ENCODE data around the gene AK1.
"Not testable (repeated sequence)": the region's sequence is repeated elsewhere in the genome, so short reads cannot be mapped to it uniquely, and the experiment has no call there.

AK1 gene

DNA sequence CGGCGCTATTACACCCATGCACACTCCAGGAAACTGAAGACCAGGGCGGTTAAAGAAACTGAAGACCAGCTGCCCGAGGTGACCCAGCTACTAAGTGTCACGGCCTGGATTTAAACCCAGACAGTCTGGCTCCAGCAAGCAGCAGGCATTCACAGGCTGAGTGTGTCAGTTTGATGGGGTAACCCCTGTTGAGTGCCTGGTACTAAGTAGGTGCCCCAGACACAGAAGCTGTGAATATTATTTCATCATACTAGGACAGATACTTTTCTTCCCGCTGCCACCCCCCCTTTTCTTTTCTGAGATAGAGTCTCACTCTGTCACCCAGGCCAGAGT is 30.3 kb downstream of the AK1 start:
- Histone ChIP-seq H3K9me2 (replicated peaks; ENCODE audit: insufficient read depth, low read length) (no peaks in the 10 kb centered on the region), H3K79me2 (ENCODE audit: low read length) (no peaks in the 10 kb centered on the region), H3K36me3 (replicated peaks; ENCODE audit: insufficient read depth, low read length) (no peaks in the 10 kb centered on the region), H3K27ac (ENCODE audit: low read length) (no peak overlapping the region), H3K4me3 (ENCODE audit: low read length) (no peak overlapping the region), H3F3A (ENCODE audit: insufficient read depth, low read length) (no peaks in the 10 kb centered on the region), H3K4me1 (ENCODE audit: low read length) (no peaks in the 10 kb centered on the region), H4K20me1 (ENCODE audit: insufficient read depth, low read length) (no peaks in the 10 kb centered on the region), H3K4me2 (ENCODE audit: low read depth, low read length) (no peak overlapping the region), H3K9ac (ENCODE audit: low read length) (no peak overlapping the region), H2AFZ (ENCODE audit: low read length) (no peak overlapping the region), H3K9me3 (replicated peaks; ENCODE audit: insufficient read depth, low read length) (no peaks in the 10 kb centered on the region), H3K27me3 (replicated peaks; ENCODE audit: insufficient read depth, low read length) (peaks cover 7% of the 10 kb centered on the region; the same call in 1 of the 2 replicates)
- no peak for DNase-seq
- TF ChIP-seq EZH2 (optimal IDR thresholded peaks at IDR 0.05; ENCODE audit: low read depth, low read length) (no peak), CTCF (IDR thresholded peaks at IDR 0.05; ENCODE audit: low read length) (no peak), EZH2phosphoT487 (IDR thresholded peaks at IDR 0.05; ENCODE audit: low read length) (no peak)

DNA sequence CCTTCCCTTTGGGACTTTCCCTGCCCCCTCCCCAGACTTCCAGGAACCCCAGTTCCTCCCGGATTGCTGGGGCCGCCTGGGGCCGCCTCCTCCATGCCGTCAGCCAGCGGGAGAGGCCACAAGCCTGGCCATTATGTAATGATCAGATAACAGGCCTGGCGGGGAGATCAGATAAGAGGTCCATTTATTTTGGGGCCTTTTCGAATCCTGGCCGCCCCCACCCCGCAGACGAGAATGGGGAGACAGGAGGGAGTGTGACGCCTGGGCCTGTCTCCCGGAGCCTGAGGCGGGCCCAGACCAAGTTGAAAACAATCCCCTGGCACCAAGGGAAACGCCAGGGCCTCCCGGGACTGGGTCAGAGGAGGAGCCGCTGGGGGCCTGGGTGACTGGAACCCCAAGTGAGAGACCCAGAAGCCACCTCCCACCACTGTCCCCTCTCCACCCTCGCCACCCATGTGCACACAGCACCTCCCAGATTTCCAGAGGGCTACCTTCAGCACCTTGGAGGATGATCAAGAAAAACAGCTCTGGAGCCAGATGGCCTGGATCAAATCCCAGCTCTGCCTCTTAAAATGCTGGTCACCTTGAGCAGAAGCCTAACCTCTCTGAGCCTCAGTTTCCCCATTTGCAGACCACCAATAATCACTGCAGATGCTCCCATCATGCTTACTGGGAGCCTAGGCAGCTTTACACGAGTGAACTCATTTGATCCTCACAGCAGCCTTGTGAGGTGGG is 30.9 kb downstream of the AK1 start:
- no peak overlapping the region for H3K9ac ChIP-seq (ENCODE audit: low read length)
- no peak for DNase-seq
- H3K4me2 ChIP-seq (ENCODE audit: low read depth, low read length), result no peak overlapping the region

GRCh38 chr9:127845619-127846018 is 31.9 kb downstream of the AK1 start:
- DNase-seq; H4K20me1 ChIP-seq (ENCODE audit: insufficient read depth, low read length); H3F3A ChIP-seq (ENCODE audit: insufficient read depth, low read length); H3K4me3 ChIP-seq (ENCODE audit: low read length); H3K27ac ChIP-seq (ENCODE audit: low read length); H3K9me2 ChIP-seq (replicated peaks; ENCODE audit: insufficient read depth, low read length); H3K9ac ChIP-seq (ENCODE audit: low read length); H3K4me1 ChIP-seq (ENCODE audit: low read length); H3K79me2 ChIP-seq (ENCODE audit: low read length); H3K36me3 ChIP-seq (replicated peaks; ENCODE audit: insufficient read depth, low read length); H3K4me2 ChIP-seq (ENCODE audit: low read depth, low read length); H2AFZ ChIP-seq (ENCODE audit: low read length); H3K9me3 ChIP-seq (replicated peaks; ENCODE audit: insufficient read depth, low read length): not testable (repeated sequence)
- H3K27me3 ChIP-seq (replicated peaks; ENCODE audit: insufficient read depth, low read length), result peaks cover 10% of the 10 kb centered on the region; the same call in 1 of the 2 replicates

More for the DNA sequence above, 30.9 kb downstream of the AK1 start:
- Histone ChIP-seq H3K4me3 (ENCODE audit: low read length) (no peak overlapping the region), H3K4me1 (ENCODE audit: low read length) (no peaks in the 10 kb centered on the region), H3K79me2 (ENCODE audit: low read length) (no peaks in the 10 kb centered on the region), H3K27ac (ENCODE audit: low read length) (no peak overlapping the region), H3K27me3 (replicated peaks; ENCODE audit: insufficient read depth, low read length) (peaks cover 7% of the 10 kb centered on the region; the same call in 1 of the 2 replicates), H2AFZ (ENCODE audit: low read length) (no peak overlapping the region), H4K20me1 (ENCODE audit: insufficient read depth, low read length) (no peaks in the 10 kb centered on the region), H3K9me2 (replicated peaks; ENCODE audit: insufficient read depth, low read length) (no peaks in the 10 kb centered on the region), H3F3A (ENCODE audit: insufficient read depth, low read length) (no peaks in the 10 kb centered on the region), H3K36me3 (replicated peaks; ENCODE audit: insufficient read depth, low read length) (no peaks in the 10 kb centered on the region), H3K9me3 (replicated peaks; ENCODE audit: insufficient read depth, low read length) (no peaks in the 10 kb centered on the region)
- TF ChIP-seq CTCF (IDR thresholded peaks at IDR 0.05; ENCODE audit: low read length) (no peak), EZH2phosphoT487 (IDR thresholded peaks at IDR 0.05; ENCODE audit: low read length) (no peak), EZH2 (optimal IDR thresholded peaks at IDR 0.05; ENCODE audit: low read depth, low read length) (no peak)

- no peaks in the 10 kb centered on the region for H3K4me1 ChIP-seq (ENCODE audit: low read length)
- H2AFZ ChIP-seq (ENCODE audit: low read length), result no peak overlapping the region
- H3K36me3 ChIP-seq (replicated peaks; ENCODE audit: insufficient read depth, low read length), result no peaks in the 10 kb centered on the region
- H3K4me3 ChIP-seq (ENCODE audit: low read length), result no peak overlapping the region
- DNase-seq, result no peak
- H3K79me2 ChIP-seq (ENCODE audit: low read length), result no peaks in the 10 kb centered on the region
- H3K27me3 ChIP-seq (replicated peaks; ENCODE audit: insufficient read depth, low read length), result peaks cover 17% of the 10 kb centered on the region; the same call in 1 of the 2 replicates
- no peaks in the 10 kb centered on the region for H3K9me3 ChIP-seq (replicated peaks; ENCODE audit: insufficient read depth, low read length)
- H3K9me2 ChIP-seq (replicated peaks; ENCODE audit: insufficient read depth, low read length), result no peaks in the 10 kb centered on the region
- no peak overlapping the region for H3K4me2 ChIP-seq (ENCODE audit: low read depth, low read length)
- H3K27ac ChIP-seq (ENCODE audit: low read length), result no peak overlapping the region
- TF ChIP-seq EZH2phosphoT487 (IDR thresholded peaks at IDR 0.05; ENCODE audit: low read length), result no peak
- no peak for TF ChIP-seq EZH2 (optimal IDR thresholded peaks at IDR 0.05; ENCODE audit: low read depth, low read length)
- no peak for TF ChIP-seq CTCF (IDR thresholded peaks at IDR 0.05; ENCODE audit: low read length)
- no peaks in the 10 kb centered on the region for H4K20me1 ChIP-seq (ENCODE audit: insufficient read depth, low read length)
- no peak overlapping the region for H3K9ac ChIP-seq (ENCODE audit: low read length)
- H3F3A ChIP-seq (ENCODE audit: insufficient read depth, low read length), result no peaks in the 10 kb centered on the region
Measured at GRCh38 chr9:127844821-127845359, 32.6 kb downstream of the AK1 start.
